Esophagus muscularis mucosa (tissue), 4 donors: Measurements from ENCODE around the gene PEX3. TPM values are rescaled to one million over a fixed set of nuclear protein-coding genes. Genes with fewer than 3 reads are reported as not detected.

Experiments
- DNase-seq: peaks from one replicate; pipeline ENCODE4 v3.0.0-alpha.2; 2017; ENCODE audit errors: extremely low spot score
- H3K27ac ChIP-seq, 4 donors: fragments of 200-600 bp; sonication (generic); replicated peaks in 1 of 4; 1 replicate in 3 of 4; 2 replicates in 1 of 4; pipeline ENCODE4 v1.5.1; 2016 to 2019; ENCODE audit warnings: mild to moderate bottlenecking in 1 of 4
- H3K27me3 ChIP-seq, 4 donors: fragments of 200-600 bp; sonication (generic); one replicate each; pipeline versions ENCODE4 v1.5.1 to v1.6.0; 2016 to 2019
- H3K36me3 ChIP-seq, 4 donors: fragments of 200-600 bp; sonication (generic); one replicate each; pipeline ENCODE4 v1.5.1; 2016 to 2019
- H3K4me1 ChIP-seq, 4 donors: fragments of 200-600 bp; sonication (generic); one replicate each; pipeline ENCODE4 v1.5.1; 2016 to 2019
- H3K4me3 ChIP-seq, 4 donors: fragments of 200-600 bp; sonication (generic); 1 replicate in 2 of 4; 2 replicates in 2 of 4; pipeline ENCODE4 v1.5.1; 2016 to 2019; ENCODE audit warnings: mild to moderate bottlenecking in 4 of 4, moderate library complexity in 1 of 4
- H3K9me3 ChIP-seq, 4 donors: fragments of 200-600 bp; sonication (generic); 1 replicate in 3 of 4; 2 replicates in 1 of 4; pipeline ENCODE4 v1.5.1; 2016 to 2019
- EP300 ChIP-seq: sonication (generic); formaldehyde crosslinking; IDR thresholded peaks from one replicate; pipeline ENCODE4 v1.6.1; 2017; ENCODE audit warnings: antibody characterized with exemption
- POLR2A ChIP-seq: fragments of 450-650 bp; IDR thresholded peaks from one replicate; pipeline ENCODE4 v1.6.1; 2017; ENCODE audit warnings: antibody characterized with exemption, moderate library complexity, mild to moderate bottlenecking, low read depth
- POLR2AphosphoS5 ChIP-seq, 2 donors: sonication (generic); formaldehyde crosslinking; IDR thresholded peaks; one replicate each; pipeline ENCODE4 v1.6.1; 2017; ENCODE audit warnings: antibody characterized with exemption in 2 of 2
- WGBS: methylation state at CpG from one replicate; pipeline ENCODE4 v1.1.5; 2018; 5-methylcytosine and 5-hydroxymethylcytosine counted together
- intact Hi-C: fragments of 100-400 bp; cut with DNase I; formaldehyde crosslinking; loops from one replicate; pipeline ENCODE4 v1.15.1; 2023
- total RNA-seq, 4 donors: library from RNA; depleted of rRNA; stranded (reverse); fragments of >200 nt; gene quantifications; one replicate each; pipeline versions ENCODE4 v1.1.0 to v1.2.1, GENCODE V29; 2016
- TF ChIP-seq, protein P1 (sequence below), 3 experiments: fragments of 200-600 bp in 2 of 3; fragments of 450-650 bp in 1 of 3; sonication (generic) in 2 of 3; IDR thresholded peaks; one replicate each; pipeline ENCODE4 v1.5.1; 2017 to 2019; ENCODE audit warnings: antibody characterized with exemption in 3 of 3, mild to moderate bottlenecking in 2 of 3, moderate library complexity in 1 of 3

Gene PEX3
- total RNA-seq, 4 donors from 2014 or later: 15.1 to 24.1 (median 19.7) TPM

DNA sequence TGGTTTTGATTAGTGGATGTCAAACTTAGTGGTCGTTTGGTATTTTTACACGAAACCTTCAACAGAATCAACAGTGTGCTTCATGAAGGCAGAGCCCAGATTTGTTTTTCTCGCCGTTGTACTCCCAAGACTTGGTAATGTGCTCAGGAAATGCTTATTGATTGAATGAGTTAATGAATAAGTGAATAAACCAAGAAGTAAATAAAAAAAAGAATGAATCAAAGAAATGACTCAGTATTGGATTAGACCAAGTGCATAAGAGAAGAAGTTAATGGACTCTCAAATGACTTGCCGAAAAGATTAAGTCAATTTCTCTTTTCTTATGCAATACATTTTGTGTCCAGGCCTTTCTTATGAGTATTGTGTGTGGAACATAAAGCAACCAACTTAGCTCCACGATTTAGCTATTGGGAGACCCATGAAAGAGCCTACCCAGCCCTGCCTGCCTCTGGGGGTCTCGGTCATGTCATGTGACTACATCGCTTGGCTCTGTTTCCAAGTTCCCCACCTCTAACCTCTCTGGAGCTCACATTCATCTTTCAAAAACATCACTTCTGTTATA lies 71.5 kb downstream of the PEX3 start:
- 92% methylated on average over 8 of the region's 8 CpGs for WGBS
- no peak for DNase-seq
- TF ChIP-seq POLR2A (no peak), EP300 (no peak), POLR2AphosphoS5 (IDR thresholded peaks at IDR 0.05) (no peak)
- TF ChIP-seq, protein P1, sequence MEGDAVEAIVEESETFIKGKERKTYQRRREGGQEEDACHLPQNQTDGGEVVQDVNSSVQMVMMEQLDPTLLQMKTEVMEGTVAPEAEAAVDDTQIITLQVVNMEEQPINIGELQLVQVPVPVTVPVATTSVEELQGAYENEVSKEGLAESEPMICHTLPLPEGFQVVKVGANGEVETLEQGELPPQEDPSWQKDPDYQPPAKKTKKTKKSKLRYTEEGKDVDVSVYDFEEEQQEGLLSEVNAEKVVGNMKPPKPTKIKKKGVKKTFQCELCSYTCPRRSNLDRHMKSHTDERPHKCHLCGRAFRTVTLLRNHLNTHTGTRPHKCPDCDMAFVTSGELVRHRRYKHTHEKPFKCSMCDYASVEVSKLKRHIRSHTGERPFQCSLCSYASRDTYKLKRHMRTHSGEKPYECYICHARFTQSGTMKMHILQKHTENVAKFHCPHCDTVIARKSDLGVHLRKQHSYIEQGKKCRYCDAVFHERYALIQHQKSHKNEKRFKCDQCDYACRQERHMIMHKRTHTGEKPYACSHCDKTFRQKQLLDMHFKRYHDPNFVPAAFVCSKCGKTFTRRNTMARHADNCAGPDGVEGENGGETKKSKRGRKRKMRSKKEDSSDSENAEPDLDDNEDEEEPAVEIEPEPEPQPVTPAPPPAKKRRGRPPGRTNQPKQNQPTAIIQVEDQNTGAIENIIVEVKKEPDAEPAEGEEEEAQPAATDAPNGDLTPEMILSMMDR (IDR thresholded peaks at IDR 0.05): no peak
- intact Hi-C loops: no loop called here
- H3K36me3 ChIP-seq: no peaks in the 10 kb centered on the region
- no peaks in the 10 kb centered on the region for H3K4me1 ChIP-seq
- H3K27me3 ChIP-seq: no peaks in the 10 kb centered on the region
- H3K9me3 ChIP-seq: no peaks in the 10 kb centered on the region
- no peak overlapping the region for H3K27ac ChIP-seq
- H3K4me3 ChIP-seq: no peak overlapping the region

DNA sequence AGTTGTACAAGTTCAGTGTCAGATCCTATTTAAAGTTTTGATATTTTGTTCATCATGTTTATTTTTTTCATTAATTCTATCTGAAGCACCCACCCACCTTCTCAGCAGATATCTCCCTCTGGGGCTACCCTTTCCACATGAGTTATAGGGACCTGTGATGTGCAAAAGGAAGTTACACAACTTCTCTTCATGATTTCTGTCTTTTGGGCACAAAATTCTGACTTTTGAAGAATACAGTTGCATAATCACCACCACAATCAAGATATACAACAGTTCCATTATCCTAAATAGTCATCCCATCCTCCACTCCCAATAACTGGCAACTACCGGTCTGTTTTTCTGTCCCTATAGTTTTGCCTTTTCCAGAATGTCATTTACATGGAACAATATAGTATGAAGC lies 74.8 kb downstream of the PEX3 start:
- no peak overlapping the region for H3K27ac ChIP-seq
- intact Hi-C loops: no loop called here
- H3K36me3 ChIP-seq: no peaks in the 10 kb centered on the region
- WGBS: 65% methylated on average over 1 of the region's 1 CpG
- DNase-seq: no peak
- TF ChIP-seq EP300 (no peak), POLR2A (no peak), POLR2AphosphoS5 (IDR thresholded peaks at IDR 0.05) (no peak)
- TF ChIP-seq, protein P1 (IDR thresholded peaks at IDR 0.05): no peak
- H3K27me3 ChIP-seq: no peaks in the 10 kb centered on the region
- no peaks in the 10 kb centered on the region for H3K4me1 ChIP-seq
- no peak overlapping the region for H3K4me3 ChIP-seq
- no peaks in the 10 kb centered on the region for H3K9me3 ChIP-seq

GRCh38 chr6:143527677-143528076 lies 77.1 kb downstream of the PEX3 start:
- DNase-seq: no peak
- intact Hi-C loops: no loop called here
- Histone ChIP-seq H3K4me3 (no peak overlapping the region), H3K9me3 (no peaks in the 10 kb centered on the region), H3K27ac (no peak overlapping the region), H3K4me1 (no peaks in the 10 kb centered on the region), H3K36me3 (no peaks in the 10 kb centered on the region), H3K27me3 (no peaks in the 10 kb centered on the region)
- 86% methylated on average over 1 of the region's 1 CpG for WGBS
- TF ChIP-seq, protein P1 (IDR thresholded peaks at IDR 0.05): no peak
- TF ChIP-seq EP300: no peak
- TF ChIP-seq POLR2A: no peak
- no peak for TF ChIP-seq POLR2AphosphoS5 (IDR thresholded peaks at IDR 0.05)

GRCh38 chr6:143528164-143528811 lies 77.7 kb downstream of the PEX3 start:
- 86% methylated on average over 7 of the region's 7 CpGs for WGBS
- TF ChIP-seq, protein P1 (IDR thresholded peaks at IDR 0.05): no peak
- TF ChIP-seq EP300: no peak
- TF ChIP-seq POLR2A: no peak
- TF ChIP-seq POLR2AphosphoS5 (IDR thresholded peaks at IDR 0.05): no peak

DNA sequence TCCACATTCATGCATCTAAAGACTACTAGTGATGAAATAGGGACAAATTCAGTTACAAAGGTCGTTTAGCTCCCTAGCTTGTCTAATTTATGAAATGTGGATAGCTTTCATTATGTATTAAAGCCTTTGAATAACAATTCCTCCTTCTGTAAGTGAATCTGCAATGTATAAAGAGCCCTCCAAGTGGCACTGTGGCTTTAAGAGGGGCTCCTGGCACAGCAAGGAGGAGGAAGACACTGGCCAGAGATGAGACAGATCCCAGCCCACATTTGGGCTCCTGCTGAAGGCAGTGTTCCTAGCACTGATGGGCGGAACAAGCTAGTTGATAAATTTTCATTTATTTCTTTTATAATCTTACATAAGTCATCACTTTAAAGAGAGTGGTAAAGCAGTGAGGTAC lies 78.5 kb downstream of the PEX3 start:
- Histone ChIP-seq H3K36me3 (no peaks in the 10 kb centered on the region), H3K27ac (no peak overlapping the region), H3K27me3 (no peaks in the 10 kb centered on the region), H3K4me3 (no peak overlapping the region), H3K9me3 (no peaks in the 10 kb centered on the region), H3K4me1 (no peaks in the 10 kb centered on the region)
- intact Hi-C loops: no loop called here
- 64% methylated on average over 2 of the region's 2 CpGs for WGBS
- TF ChIP-seq POLR2A (no peak), POLR2AphosphoS5 (IDR thresholded peaks at IDR 0.05) (no peak), EP300 (no peak)
- TF ChIP-seq, protein P1 (IDR thresholded peaks at IDR 0.05): no peak
- no peak for DNase-seq

More at GRCh38 chr6:143528164-143528811, 77.7 kb downstream of the PEX3 start:
- H3K27ac ChIP-seq: no peak overlapping the region
- intact Hi-C loops: no loop called here
- no peak overlapping the region for H3K4me3 ChIP-seq
- DNase-seq: no peak
- H3K27me3 ChIP-seq: no peaks in the 10 kb centered on the region
- H3K9me3 ChIP-seq: no peaks in the 10 kb centered on the region
- H3K36me3 ChIP-seq: no peaks in the 10 kb centered on the region
- no peaks in the 10 kb centered on the region for H3K4me1 ChIP-seq
